HPDE6-E6E7 (cell line): Measurements from ENCODE around the gene RNU4-1.

Experiments
- DNase-seq: peaks from one replicate; pipeline ENCODE4 v3.0.0; 2011; ENCODE audit warnings: missing footprints; ENCODE audit errors: extremely low spot score

RNU4-1 gene

GRCh38 chr12:120290609-120291305 lies 2.3 kb downstream of the RNU4-1 start:
- no peak for DNase-seq

- no peak for DNase-seq
Observed at GRCh38 chr12:120287491-120287890, 5.5 kb downstream of the RNU4-1 start.

- no peak for DNase-seq
Observed at GRCh38 chr12:120286768-120287490, 6.1 kb downstream of the RNU4-1 start.

GRCh38 chr12:120284381-120284780 lies 8.7 kb downstream of the RNU4-1 start:
- no peak for DNase-seq

- DNase-seq: no peak
Observed at GRCh38 chr12:120283318-120283717, 9.7 kb downstream of the RNU4-1 start.

GRCh38 chr12:120278137-120279069 lies 14.6 kb downstream of the RNU4-1 start:
- DNase-seq: no peak

GRCh38 chr12:120276734-120277133 lies 16.3 kb downstream of the RNU4-1 start:
- DNase-seq: no peak

- DNase-seq: no peak
Observed at GRCh38 chr12:120267736-120268135, 25.3 kb downstream of the RNU4-1 start.

GRCh38 chr12:120266180-120266870 lies 26.7 kb downstream of the RNU4-1 start:
- no peak for DNase-seq

- DNase-seq: peak; percentile 61
Observed at GRCh38 chr12:120265473-120266179, 27.4 kb downstream of the RNU4-1 start, which contains the start of gene PXN. Gene PXN, minus strand, starts transcription at chr12:120265730. Its CDS starts 101 bp downstream, at chr12:120265629.

GRCh38 chr12:120264904-120265472 lies 28.0 kb downstream of the RNU4-1 start:
- no peak for DNase-seq

GRCh38 chr12:120264086-120264903 lies 28.7 kb downstream of the RNU4-1 start:
- DNase-seq: peak; percentile 84

- no peak for DNase-seq
Observed at GRCh38 chr12:120263748-120264085, 29.3 kb downstream of the RNU4-1 start.

GRCh38 chr12:120262852-120263747 lies 29.9 kb downstream of the RNU4-1 start:
- no peak for DNase-seq

- peak; percentile 93 for DNase-seq
Observed at GRCh38 chr12:120261951-120262851, 30.8 kb downstream of the RNU4-1 start.

GRCh38 chr12:120260607-120261006 lies 32.4 kb downstream of the RNU4-1 start:
- no peak for DNase-seq

GRCh38 chr12:120259418-120260202 lies 33.4 kb downstream of the RNU4-1 start:
- DNase-seq: no peak
